ENCODE data around the gene AKAP13. TPM values are rescaled to one million over a fixed set of nuclear protein-coding genes. Genes with fewer than 3 reads are reported as not detected.

Gene AKAP13
- total RNA-seq, 1 donor from 2014 or later: 73.8 TPM

DNA sequence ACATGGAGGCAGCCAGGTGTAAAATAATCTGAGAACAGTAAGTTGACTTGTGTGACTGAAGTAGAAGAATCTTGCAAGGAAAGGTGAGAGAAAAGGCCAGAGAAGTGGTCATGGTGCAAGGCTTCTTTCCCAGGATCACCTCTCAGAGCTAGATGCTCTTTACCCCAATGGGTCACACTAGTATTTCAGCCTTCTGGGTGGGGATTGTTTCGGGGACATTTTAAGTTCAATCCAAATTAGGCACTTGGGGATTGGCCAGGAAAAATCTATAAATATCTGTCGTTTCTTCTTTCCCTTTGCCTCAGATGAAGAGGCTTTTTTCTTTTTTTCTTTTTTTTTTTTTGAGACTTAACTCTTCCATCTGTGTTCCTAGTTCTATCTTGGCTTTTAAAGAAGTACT, 226.3 kb downstream of the AKAP13 start:
- TF ChIP-seq, protein P1, sequence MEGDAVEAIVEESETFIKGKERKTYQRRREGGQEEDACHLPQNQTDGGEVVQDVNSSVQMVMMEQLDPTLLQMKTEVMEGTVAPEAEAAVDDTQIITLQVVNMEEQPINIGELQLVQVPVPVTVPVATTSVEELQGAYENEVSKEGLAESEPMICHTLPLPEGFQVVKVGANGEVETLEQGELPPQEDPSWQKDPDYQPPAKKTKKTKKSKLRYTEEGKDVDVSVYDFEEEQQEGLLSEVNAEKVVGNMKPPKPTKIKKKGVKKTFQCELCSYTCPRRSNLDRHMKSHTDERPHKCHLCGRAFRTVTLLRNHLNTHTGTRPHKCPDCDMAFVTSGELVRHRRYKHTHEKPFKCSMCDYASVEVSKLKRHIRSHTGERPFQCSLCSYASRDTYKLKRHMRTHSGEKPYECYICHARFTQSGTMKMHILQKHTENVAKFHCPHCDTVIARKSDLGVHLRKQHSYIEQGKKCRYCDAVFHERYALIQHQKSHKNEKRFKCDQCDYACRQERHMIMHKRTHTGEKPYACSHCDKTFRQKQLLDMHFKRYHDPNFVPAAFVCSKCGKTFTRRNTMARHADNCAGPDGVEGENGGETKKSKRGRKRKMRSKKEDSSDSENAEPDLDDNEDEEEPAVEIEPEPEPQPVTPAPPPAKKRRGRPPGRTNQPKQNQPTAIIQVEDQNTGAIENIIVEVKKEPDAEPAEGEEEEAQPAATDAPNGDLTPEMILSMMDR (IDR thresholded peaks at IDR 0.05): no peak
- no peak for TF ChIP-seq EZH2phosphoT487 (IDR thresholded peaks at IDR 0.05)
- no peak for TF ChIP-seq EZH2 (IDR thresholded peaks at IDR 0.05)
- no peak overlapping the region for H3K4me3 ChIP-seq
- no peak for DNase-seq (ENCODE audit: low spot score)
- H3K79me2 ChIP-seq (ENCODE audit: low read depth): no peaks in the 10 kb centered on the region
- H3K27me3 Mint-ChIP-seq (ENCODE audit: insufficient read depth, low read depth): peaks cover 3% of the 10 kb centered on the region
- H3K4me1 Mint-ChIP-seq: peaks cover 4% of the 10 kb centered on the region
- no peaks in the 10 kb centered on the region for H3K27me3 ChIP-seq
- H3F3A ChIP-seq (ENCODE audit: low read depth): peaks cover 6% of the 10 kb centered on the region
- H3K36me3 ChIP-seq: no peaks in the 10 kb centered on the region
- peaks cover 6% of the 10 kb centered on the region for H4K20me1 ChIP-seq (ENCODE audit: low read depth)
- no peaks in the 10 kb centered on the region for H3K9me3 ChIP-seq (ENCODE audit: low read depth)
- no peak overlapping the region for H2AFZ ChIP-seq (replicated peaks)
- no peak overlapping the region for H3K27ac Mint-ChIP-seq
- no peak overlapping the region for H3K4me2 ChIP-seq
- no peaks in the 10 kb centered on the region for H3K4me1 ChIP-seq
- H3K36me3 Mint-ChIP-seq: peaks cover 30% of the 10 kb centered on the region
- no peak overlapping the region for H3K4me3 Mint-ChIP-seq
- H3K27ac ChIP-seq: no peak overlapping the region
- H3K9me3 Mint-ChIP-seq: no peaks in the 10 kb centered on the region
- H3K9ac ChIP-seq: no peak overlapping the region

DNA sequence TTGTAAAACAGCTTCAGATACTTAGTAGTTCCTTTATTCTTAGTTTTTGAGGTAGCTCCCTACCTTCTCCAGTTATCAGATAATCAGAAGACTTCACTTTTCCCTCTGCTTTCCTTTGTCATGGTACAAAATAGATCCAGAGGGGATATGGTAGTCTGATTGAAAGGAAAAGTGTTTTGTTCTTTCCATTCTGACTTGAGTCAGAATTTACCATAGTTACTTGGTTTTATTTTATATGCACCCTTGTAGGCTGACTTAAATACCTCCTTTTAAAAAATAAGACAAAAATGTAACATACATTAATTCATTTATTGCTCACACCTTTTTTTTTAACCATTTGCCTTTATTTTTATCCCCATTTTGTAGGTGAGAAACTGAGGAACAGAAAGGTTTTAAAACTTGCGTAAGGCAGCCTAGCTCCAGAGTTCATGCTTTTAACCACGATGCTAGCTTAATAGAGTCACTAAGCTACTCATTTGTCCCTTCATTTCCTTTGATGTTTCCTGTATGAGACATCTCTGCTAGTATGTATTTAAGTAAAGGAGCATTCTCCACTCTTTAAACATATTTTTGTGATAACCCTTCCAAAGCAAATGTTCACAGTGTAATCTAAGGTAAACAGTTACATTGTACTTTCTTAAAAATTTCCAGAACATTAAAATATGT, 226.9 kb downstream of the AKAP13 start:
- no peaks in the 10 kb centered on the region for H3K79me2 ChIP-seq (ENCODE audit: low read depth)
- H3K4me1 Mint-ChIP-seq: peaks cover 4% of the 10 kb centered on the region
- no peak overlapping the region for H3K27ac ChIP-seq
- H3K9me3 Mint-ChIP-seq: no peaks in the 10 kb centered on the region
- H3K36me3 Mint-ChIP-seq: peaks cover 30% of the 10 kb centered on the region
- H3K4me3 Mint-ChIP-seq: no peak overlapping the region
- no peaks in the 10 kb centered on the region for H3K9me3 ChIP-seq (ENCODE audit: low read depth)
- TF ChIP-seq EZH2phosphoT487 (IDR thresholded peaks at IDR 0.05): no peak
- no peak for TF ChIP-seq EZH2 (IDR thresholded peaks at IDR 0.05)
- TF ChIP-seq, protein P1 (IDR thresholded peaks at IDR 0.05): no peak
- H3K36me3 ChIP-seq: no peaks in the 10 kb centered on the region
- H3K4me2 ChIP-seq: no peak overlapping the region
- H3K27ac Mint-ChIP-seq: no peak overlapping the region
- no peaks in the 10 kb centered on the region for H3K27me3 ChIP-seq
- H3K27me3 Mint-ChIP-seq (ENCODE audit: insufficient read depth, low read depth): peaks cover 3% of the 10 kb centered on the region
- no peak for DNase-seq (ENCODE audit: low spot score)
- no peak overlapping the region for H2AFZ ChIP-seq (replicated peaks)
- H4K20me1 ChIP-seq (ENCODE audit: low read depth): peaks cover 6% of the 10 kb centered on the region
- H3F3A ChIP-seq (ENCODE audit: low read depth): peaks cover 6% of the 10 kb centered on the region
- H3K4me3 ChIP-seq: no peak overlapping the region
- no peak overlapping the region for H3K9ac ChIP-seq
- H3K4me1 ChIP-seq: no peaks in the 10 kb centered on the region

DNA sequence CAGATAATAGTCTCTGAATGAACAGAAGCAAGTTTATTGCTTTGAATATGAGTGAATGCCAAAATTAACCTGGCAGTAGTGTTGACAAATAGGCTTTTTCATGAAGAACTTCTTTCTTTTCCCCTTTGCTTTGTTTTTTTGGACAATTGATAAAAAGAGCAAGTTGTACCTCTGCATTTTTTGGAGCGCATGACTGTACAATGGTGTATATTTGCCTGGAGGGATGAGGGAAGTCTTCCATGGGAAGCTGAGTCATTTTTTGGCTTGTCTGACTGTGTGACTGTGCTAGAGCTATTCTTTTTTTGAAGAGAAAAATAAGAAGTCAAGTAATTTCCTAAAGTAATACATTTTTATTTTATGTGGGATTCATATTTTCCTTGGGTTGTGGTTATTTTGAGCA, 227.4 kb downstream of the AKAP13 start:
- TF ChIP-seq, protein P1 (IDR thresholded peaks at IDR 0.05): no peak
- TF ChIP-seq EZH2phosphoT487 (IDR thresholded peaks at IDR 0.05) (no peak), EZH2 (IDR thresholded peaks at IDR 0.05) (no peak)
- no peaks in the 10 kb centered on the region for H3K36me3 ChIP-seq
- no peak overlapping the region for H3K4me3 ChIP-seq
- peaks cover 6% of the 10 kb centered on the region for H4K20me1 ChIP-seq (ENCODE audit: low read depth)
- no peak overlapping the region for H3K27ac ChIP-seq
- no peaks in the 10 kb centered on the region for H3K79me2 ChIP-seq (ENCODE audit: low read depth)
- H3K27me3 ChIP-seq: no peaks in the 10 kb centered on the region
- no peak overlapping the region for H3K4me3 Mint-ChIP-seq
- H3K9ac ChIP-seq: no peak overlapping the region
- H3K4me2 ChIP-seq: no peak overlapping the region
- DNase-seq (ENCODE audit: low spot score): no peak
- no peaks in the 10 kb centered on the region for H3K9me3 ChIP-seq (ENCODE audit: low read depth)
- peaks cover 4% of the 10 kb centered on the region for H3K4me1 Mint-ChIP-seq
- no peak overlapping the region for H3K27ac Mint-ChIP-seq
- H3F3A ChIP-seq (ENCODE audit: low read depth): peaks cover 6% of the 10 kb centered on the region
- H3K36me3 Mint-ChIP-seq: peaks cover 27% of the 10 kb centered on the region
- H3K27me3 Mint-ChIP-seq (ENCODE audit: insufficient read depth, low read depth): peaks cover 3% of the 10 kb centered on the region
- no peak overlapping the region for H2AFZ ChIP-seq (replicated peaks)
- no peaks in the 10 kb centered on the region for H3K4me1 ChIP-seq
- no peaks in the 10 kb centered on the region for H3K9me3 Mint-ChIP-seq

Measured in neural progenitor cell (in vitro differentiated cells).